Vagina (tissue), 2 donors: Measurements from ENCODE around the gene HTR4. TPM values are rescaled to one million over a fixed set of nuclear protein-coding genes. Genes with fewer than 3 reads are reported as not detected.

Experiments
- DNase-seq, 2 donors: peaks; one replicate each; pipeline ENCODE4 v3.0.0-alpha.2; 2017; ENCODE audit errors: extremely low spot score in 2 of 2
- H3K27ac ChIP-seq: fragments of 200-600 bp; sonication (generic); one replicate; pipeline ENCODE4 v1.5.1; 2019
- H3K27me3 ChIP-seq: fragments of 200-600 bp; sonication (generic); one replicate; pipeline ENCODE4 v1.5.1; 2019
- H3K36me3 ChIP-seq, 2 donors: fragments of 200-600 bp; sonication (generic); one replicate each; pipeline ENCODE4 v1.5.1; 2017 to 2019
- H3K4me1 ChIP-seq: fragments of 200-600 bp; sonication (generic); one replicate; pipeline ENCODE4 v1.5.1; 2019
- H3K4me3 ChIP-seq, 2 donors: fragments of 200-600 bp; sonication (generic); 1 replicate in 1 of 2; 2 replicates in 1 of 2; pipeline ENCODE4 v1.5.1; 2016 to 2019
- H3K9me3 ChIP-seq: fragments of 200-600 bp; sonication (generic); one replicate; pipeline ENCODE4 v1.5.1; 2019
- CTCF ChIP-seq, 3 experiments: fragments of 450-650 bp in 2 of 3; fragments of 200-600 bp in 1 of 3; sonication (generic) in 1 of 3; IDR thresholded peaks; one replicate each; pipeline ENCODE4 v1.5.1; 2017 to 2019; ENCODE audit warnings: antibody characterized with exemption in 3 of 3, mild to moderate bottlenecking in 2 of 3, moderate library complexity in 2 of 3
- POLR2A ChIP-seq, 2 donors: fragments of 450-650 bp; IDR thresholded peaks; one replicate each; pipeline ENCODE4 v1.6.1; 2017; ENCODE audit warnings: antibody characterized with exemption in 2 of 2, mild to moderate bottlenecking in 2 of 2, moderate library complexity in 2 of 2
- POLR2AphosphoS5 ChIP-seq, 2 donors: sonication (generic); formaldehyde crosslinking; IDR thresholded peaks; one replicate each; pipeline ENCODE4 v1.9.0; 2017; ENCODE audit warnings: antibody characterized with exemption in 2 of 2, mild to moderate bottlenecking in 2 of 2, low read depth in 1 of 2; ENCODE audit not compliant: insufficient read depth in 1 of 2
- intact Hi-C: fragments of 100-400 bp; cut with DNase I; formaldehyde crosslinking; loops from one replicate; pipeline ENCODE4 v1.15.1; 2023
- total RNA-seq: library from RNA; depleted of rRNA; stranded (reverse); fragments of >200 nt; gene quantifications from one replicate; pipeline ENCODE4 v1.2.3, GENCODE V29; 2016

Gene HTR4
- total RNA-seq, 1 donor from 2014 or later: 2.9 TPM

- H3K9me3 ChIP-seq: no peaks in the 10 kb centered on the region
- no peak for TF ChIP-seq CTCF (IDR thresholded peaks at IDR 0.05)
- no peak for TF ChIP-seq POLR2A (IDR thresholded peaks at IDR 0.05)
- no peak for TF ChIP-seq POLR2AphosphoS5 (IDR thresholded peaks at IDR 0.05; ENCODE audit: insufficient read depth in 1 of 2, low read depth in 1 of 2)
- no peak overlapping the region for H3K4me3 ChIP-seq
- intact Hi-C loops: no loop called here
- no peaks in the 10 kb centered on the region for H3K27me3 ChIP-seq
- DNase-seq: no peak
- H3K27ac ChIP-seq: no peak overlapping the region
- H3K36me3 ChIP-seq: no peaks in the 10 kb centered on the region
- H3K4me1 ChIP-seq: no peaks in the 10 kb centered on the region
These were observed 163.1 kb downstream of the HTR4 start for GRCh38 chr5:148491015-148491792.

- H3K4me1 ChIP-seq: no peaks in the 10 kb centered on the region
- intact Hi-C loops: no loop called here
These were observed 165.6 kb downstream of the HTR4 start for GRCh38 chr5:148488757-148489156.

GRCh38 chr5:148486456-148486855, 167.9 kb downstream of the HTR4 start:
- H3K27ac ChIP-seq: no peak overlapping the region
- no peaks in the 10 kb centered on the region for H3K36me3 ChIP-seq
- H3K27me3 ChIP-seq: no peaks in the 10 kb centered on the region
- DNase-seq: no peak
- H3K9me3 ChIP-seq: no peaks in the 10 kb centered on the region
- intact Hi-C loops: no loop called here
- TF ChIP-seq POLR2AphosphoS5 (IDR thresholded peaks at IDR 0.05; ENCODE audit: insufficient read depth in 1 of 2, low read depth in 1 of 2): no peak
- no peak for TF ChIP-seq CTCF (IDR thresholded peaks at IDR 0.05)
- TF ChIP-seq POLR2A (IDR thresholded peaks at IDR 0.05): no peak
- H3K4me1 ChIP-seq: no peaks in the 10 kb centered on the region
- no peak overlapping the region for H3K4me3 ChIP-seq

More at GRCh38 chr5:148488757-148489156, 165.6 kb downstream of the HTR4 start:
- Histone ChIP-seq H3K27me3 (no peaks in the 10 kb centered on the region), H3K4me3 (no peak overlapping the region), H3K27ac (no peak overlapping the region), H3K36me3 (no peaks in the 10 kb centered on the region), H3K9me3 (no peaks in the 10 kb centered on the region)
- TF ChIP-seq CTCF (IDR thresholded peaks at IDR 0.05): no peak
- TF ChIP-seq POLR2A (IDR thresholded peaks at IDR 0.05): no peak
- no peak for TF ChIP-seq POLR2AphosphoS5 (IDR thresholded peaks at IDR 0.05; ENCODE audit: insufficient read depth in 1 of 2, low read depth in 1 of 2)
- no peak for DNase-seq

GRCh38 chr5:148484651-148485050, 169.7 kb downstream of the HTR4 start:
- intact Hi-C loops: no loop called here

More at GRCh38 chr5:148484651-148485050, 169.7 kb downstream of the HTR4 start:
- H3K27me3 ChIP-seq: no peaks in the 10 kb centered on the region
- no peak for DNase-seq
- no peak overlapping the region for H3K4me3 ChIP-seq
- H3K4me1 ChIP-seq: no peaks in the 10 kb centered on the region
- H3K9me3 ChIP-seq: no peaks in the 10 kb centered on the region
- TF ChIP-seq POLR2A (IDR thresholded peaks at IDR 0.05) (no peak), POLR2AphosphoS5 (IDR thresholded peaks at IDR 0.05; ENCODE audit: insufficient read depth in 1 of 2, low read depth in 1 of 2) (no peak), CTCF (IDR thresholded peaks at IDR 0.05) (no peak)
- no peak overlapping the region for H3K27ac ChIP-seq
- H3K36me3 ChIP-seq: no peaks in the 10 kb centered on the region
